Neuronal stem cell (in vitro differentiated cells): ENCODE data around the gene MFSD2A. TPM values are rescaled to one million over a fixed set of nuclear protein-coding genes. Genes with fewer than 3 reads are reported as not detected.

Source experiments
- DNase-seq: peaks from one replicate; pipeline ENCODE4 v3.0.0-alpha.2; 2013; ENCODE audit warnings: low spot score
- H2AFZ ChIP-seq: one replicate; pipeline ENCODE4 v1.6.1; 2013; ENCODE audit warnings: mild to moderate bottlenecking, low read length, inconsistent platforms
- H2AK5ac ChIP-seq: 2 replicates; pipeline ENCODE4 v1.6.1; 2013; ENCODE audit warnings: low read depth, mild to moderate bottlenecking, inconsistent platforms, low read length, moderate library complexity, mixed read lengths
- H2BK120ac ChIP-seq: 2 replicates; pipeline ENCODE4 v1.6.1; 2013; ENCODE audit warnings: low read depth, mild to moderate bottlenecking, inconsistent platforms, low read length, moderate library complexity, mixed read lengths
- H2BK12ac ChIP-seq: one replicate; pipeline ENCODE4 v1.6.1; 2013; ENCODE audit warnings: low read length, inconsistent platforms
- H2BK15ac ChIP-seq: 2 replicates; pipeline ENCODE4 v1.6.1; 2013; ENCODE audit warnings: mild to moderate bottlenecking, low read length, inconsistent platforms, mixed read lengths
- H2BK5ac ChIP-seq: one replicate; pipeline ENCODE4 v1.6.1; 2013; ENCODE audit warnings: inconsistent platforms, mild to moderate bottlenecking, low read length, moderate library complexity
- H3K14ac ChIP-seq: one replicate; pipeline ENCODE4 v1.6.1; 2013; ENCODE audit warnings: low read length, inconsistent platforms
- H3K18ac ChIP-seq: 2 replicates; pipeline ENCODE4 v1.6.1; 2013; ENCODE audit warnings: low read length, inconsistent platforms
- H3K23ac ChIP-seq: 2 replicates; pipeline ENCODE4 v1.6.1; 2013; ENCODE audit warnings: low read depth, mild to moderate bottlenecking, mixed read lengths, low read length, inconsistent platforms; ENCODE audit not compliant: poor library complexity
- H3K27ac ChIP-seq: replicated peaks from 3 replicates; pipeline ENCODE4 v1.5.1; 2013; ENCODE audit warnings: low read length, inconsistent platforms
- H3K27me3 ChIP-seq, 3 experiments: 2 replicates each; pipeline ENCODE4 v1.6.1; 2013; ENCODE audit warnings: low read length in 3 of 3, mild to moderate bottlenecking in 2 of 3, inconsistent platforms in 1 of 3, low read depth in 1 of 3, mixed read lengths in 1 of 3, moderate library complexity in 1 of 3; ENCODE audit not compliant: control insufficient read depth in 3 of 3, insufficient read depth in 3 of 3
- H3K36me3 ChIP-seq, 2 donors: replicated peaks in 1 of 2; 2 replicates each; pipeline ENCODE4 v1.6.1; 2013; ENCODE audit warnings: low read length in 2 of 2; ENCODE audit not compliant: control insufficient read depth in 2 of 2, insufficient read depth in 2 of 2
- H3K4ac ChIP-seq: 2 replicates; pipeline ENCODE4 v1.6.1; 2013; ENCODE audit warnings: inconsistent platforms, mild to moderate bottlenecking, low read length, moderate library complexity
- H3K4me1 ChIP-seq, 2 donors: 1 replicate in 1 of 2; 2 replicates in 1 of 2; pipeline ENCODE4 v1.6.1; 2013; ENCODE audit warnings: low read length in 2 of 2, low read depth in 1 of 2; ENCODE audit not compliant: control insufficient read depth in 2 of 2, insufficient read depth in 1 of 2
- H3K4me2 ChIP-seq: one replicate; pipeline ENCODE4 v1.6.1; 2013; ENCODE audit warnings: mild to moderate bottlenecking, low read length, inconsistent platforms; ENCODE audit not compliant: insufficient read depth, poor library complexity, severe bottlenecking
- H3K4me3 ChIP-seq, 2 donors: 2 replicates each; pipeline ENCODE4 v1.5.1; 2013; ENCODE audit warnings: low read length in 2 of 2, mild to moderate bottlenecking in 2 of 2, inconsistent platforms in 1 of 2, moderate library complexity in 1 of 2
- H3K79me1 ChIP-seq: one replicate; pipeline ENCODE4 v1.6.1; 2013; ENCODE audit warnings: low read depth, mild to moderate bottlenecking, inconsistent platforms, low read length, moderate library complexity
- H3K9ac ChIP-seq: one replicate; pipeline ENCODE4 v1.6.1; 2013; ENCODE audit warnings: mild to moderate bottlenecking, low read depth, low read length, inconsistent platforms; ENCODE audit not compliant: poor library complexity
- H3K9me3 ChIP-seq, 2 donors: replicated peaks in 1 of 2; 2 replicates each; pipeline versions ENCODE3 to v1.6.1; 2013; ENCODE audit warnings: low read length in 2 of 2, mild to moderate bottlenecking in 2 of 2, inconsistent platforms in 1 of 2, low read depth in 1 of 2, mixed read lengths in 1 of 2, moderate library complexity in 1 of 2; ENCODE audit not compliant: control insufficient read depth in 2 of 2, insufficient read depth in 1 of 2
- H4K8ac ChIP-seq: one replicate; pipeline ENCODE4 v1.6.1; 2013; ENCODE audit warnings: low read depth, mild to moderate bottlenecking, inconsistent platforms, low read length, moderate library complexity
- H4K91ac ChIP-seq: one replicate; pipeline ENCODE4 v1.6.1; 2013; ENCODE audit warnings: low read length, low read depth, mild to moderate bottlenecking, inconsistent platforms; ENCODE audit not compliant: poor library complexity
- WGBS, 2 donors: extraction: QIAGEN DNeasy Blood & Tissue Kit; methylation state at CpG; one replicate each; pipeline ENCODE4 v1.1.7; 2013; ENCODE audit warnings: missing lambda C conversion rate in 2 of 2, mixed read lengths in 1 of 2; ENCODE audit not compliant: insufficient read length in 2 of 2, insufficient replicate concordance in 1 of 2; ENCODE audit errors: extremely low coverage in 2 of 2; 5-methylcytosine and 5-hydroxymethylcytosine counted together
- small RNA-seq: library from polyadenylated mRNA; stranded (forward); fragments of <200 nt; extraction: miRNeasy Mini kit (QIAGEN cat#:217004); gene quantifications from one replicate; pipeline ENCODE3, GENCODE V24; 2013; ENCODE audit not compliant: insufficient read depth

Gene MFSD2A

GRCh38 chr1:40014812-40015594 is 60.1 kb downstream of the MFSD2A start:
- H3K79me1 ChIP-seq, result no peaks in the 10 kb centered on the region
- H2BK15ac ChIP-seq, result no peak overlapping the region
- no peak overlapping the region for H2BK5ac ChIP-seq
- WGBS, 2 donors, result no CpG with 5 or more reads among the region's 10 CpGs
- H4K91ac ChIP-seq, result no peak overlapping the region
- H2AFZ ChIP-seq, result no peak overlapping the region
- no peak overlapping the region for H3K4ac ChIP-seq
- H4K8ac ChIP-seq, result no peak overlapping the region
- no peak overlapping the region for H2BK120ac ChIP-seq
- peaks cover 3 to 6% of the 10 kb centered on the region in 2 donors for H3K9me3 ChIP-seq
- H3K23ac ChIP-seq, result no peak overlapping the region
- H3K4me3 ChIP-seq, result no peak overlapping the region
- H3K4me2 ChIP-seq, result no peak overlapping the region
- H2BK12ac ChIP-seq, result no peak overlapping the region
- H3K27ac ChIP-seq, result no peak overlapping the region
- H3K18ac ChIP-seq, result no peak overlapping the region
- H3K9ac ChIP-seq, result no peak overlapping the region
- H3K27me3 ChIP-seq, result no peaks in the 10 kb centered on the region
- no peak overlapping the region for H3K14ac ChIP-seq
- no peak overlapping the region for H2AK5ac ChIP-seq
- no peaks in the 10 kb centered on the region for H3K4me1 ChIP-seq
- no peaks in the 10 kb centered on the region for H3K36me3 ChIP-seq
- no peak for DNase-seq

GRCh38 chr1:40017951-40018575 is 63.1 kb downstream of the MFSD2A start:
- H2BK15ac ChIP-seq, result no peak overlapping the region
- no peak overlapping the region for H3K4me3 ChIP-seq
- H3K79me1 ChIP-seq, result no peaks in the 10 kb centered on the region
- H3K4me2 ChIP-seq, result no peak overlapping the region
- H3K36me3 ChIP-seq, result no peaks in the 10 kb centered on the region
- H4K8ac ChIP-seq, result no peak overlapping the region
- no peaks in the 10 kb centered on the region for H3K4me1 ChIP-seq
- H3K9me3 ChIP-seq, result peaks cover 3 to 6% of the 10 kb centered on the region in 2 donors
- no CpG with 5 or more reads among the region's 5 CpGs for WGBS, 2 donors
- no peak overlapping the region for H3K4ac ChIP-seq
- H3K27me3 ChIP-seq, result no peaks in the 10 kb centered on the region
- H3K14ac ChIP-seq, result no peak overlapping the region
- no peak overlapping the region for H2AFZ ChIP-seq
- H3K23ac ChIP-seq, result no peak overlapping the region
- no peak overlapping the region for H4K91ac ChIP-seq
- DNase-seq, result no peak
- no peak overlapping the region for H2BK5ac ChIP-seq
- H3K18ac ChIP-seq, result no peak overlapping the region
- H2AK5ac ChIP-seq, result no peak overlapping the region
- H2BK120ac ChIP-seq, result no peak overlapping the region
- H3K27ac ChIP-seq, result no peak overlapping the region
- no peak overlapping the region for H2BK12ac ChIP-seq
- no peak overlapping the region for H3K9ac ChIP-seq

Small RNA genes lying within 50 kb of the gene (small RNA-seq; reads per million reads assigned to genes)
- gene RF00019, result not detected
